Measurements from ENCODE around the gene TMEM203.
A peak's percentile ranks its signal among the peaks of the same experiment; 100 is the strongest.

TMEM203 gene

DNA sequence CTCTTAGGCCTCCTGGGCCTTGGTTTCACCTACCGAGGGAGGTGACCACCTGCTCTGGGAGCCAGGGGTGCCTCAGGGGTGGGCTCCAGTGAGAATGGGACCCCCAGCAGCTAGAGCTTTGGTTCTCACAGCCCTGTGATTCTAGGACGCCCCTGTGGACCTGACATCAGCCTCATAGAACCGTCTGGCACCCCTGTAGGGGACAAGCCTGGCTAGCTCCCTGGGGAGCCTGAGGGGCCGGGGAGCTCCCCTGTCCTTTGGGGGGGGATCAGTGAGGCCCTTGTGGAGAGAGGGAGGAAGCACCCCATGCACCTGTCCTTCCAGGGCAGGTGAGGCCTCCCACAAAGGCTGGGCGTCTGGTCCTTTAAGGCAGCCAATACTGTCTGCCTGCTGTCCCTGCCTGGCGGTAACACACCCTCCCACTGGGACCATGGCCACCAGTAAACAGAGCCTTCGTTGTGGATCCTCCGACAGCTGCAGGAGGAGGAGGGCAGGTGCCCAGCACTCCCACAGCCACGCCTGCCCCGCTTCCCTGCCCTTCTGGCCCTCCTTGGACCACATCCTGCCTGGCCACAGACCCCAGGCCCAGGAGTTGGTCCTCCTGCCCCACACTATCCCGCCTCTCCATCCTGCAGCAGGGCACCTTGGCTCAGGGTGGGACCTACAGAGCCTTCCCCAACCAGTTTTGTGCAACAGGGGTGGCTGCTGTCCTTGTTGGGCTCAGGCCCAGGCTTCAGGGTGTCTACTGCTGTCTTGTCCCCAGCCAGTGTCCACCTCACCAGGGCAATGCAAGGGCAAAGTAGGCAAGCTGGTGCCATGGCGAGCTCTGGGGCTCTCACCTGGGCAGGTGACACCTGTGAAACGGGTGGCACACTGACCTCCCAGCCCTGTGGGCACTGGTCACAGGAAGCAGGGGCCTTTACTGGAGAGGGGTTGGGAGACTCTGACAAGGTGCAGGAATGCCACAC, 32.6 kb upstream of the TMEM203 start:
- Mint-ChIP-seq H3K9me3 (no peaks in the 10 kb centered on the region), H3K27me3 (peaks cover 8% of the 10 kb centered on the region), H3K4me1 (peaks cover 16% of the 10 kb centered on the region), H3K27ac (ENCODE audit: low read depth) (no peak overlapping the region), H3K4me3 (no peak overlapping the region), H3K36me3 (ENCODE audit: insufficient read depth) (peaks cover 20% of the 10 kb centered on the region)
- no peak for DNase-seq (ENCODE audit: low spot score in 2 of 2)
- ATAC-seq (replicated peaks; ENCODE audit: extremely low read depth, poor library complexity, severe bottlenecking), result no peak

DNA sequence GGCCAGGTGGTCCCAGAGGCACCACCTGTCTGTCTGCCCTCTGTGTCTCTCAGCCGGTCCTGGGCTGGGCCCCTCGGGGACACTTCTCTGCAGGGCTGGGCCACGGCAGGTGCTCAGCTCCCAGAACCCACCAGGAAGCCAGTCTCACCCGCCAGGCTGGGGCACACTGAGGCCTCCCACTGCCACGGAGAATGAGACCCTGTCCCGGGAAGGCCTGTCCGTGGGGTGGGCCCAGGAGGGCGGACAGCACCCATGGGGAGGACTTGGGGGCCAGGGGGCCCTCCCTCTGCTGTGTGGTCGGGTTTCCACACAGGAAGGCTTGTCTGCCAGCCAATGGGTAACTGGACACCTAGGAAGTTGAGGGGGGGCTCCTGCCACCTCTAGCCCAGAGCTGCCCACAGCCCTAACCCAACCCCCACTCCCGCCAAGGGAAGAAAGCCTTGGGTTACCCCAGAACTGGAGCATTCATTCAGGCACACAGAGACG, 31.5 kb upstream of the TMEM203 start:
- Mint-ChIP-seq H3K4me3 (no peak overlapping the region), H3K4me1 (peaks cover 6% of the 10 kb centered on the region), H3K27ac (ENCODE audit: low read depth) (no peak overlapping the region), H3K9me3 (no peaks in the 10 kb centered on the region), H3K36me3 (ENCODE audit: insufficient read depth) (peaks cover 10% of the 10 kb centered on the region), H3K27me3 (peaks cover 8% of the 10 kb centered on the region)
- ATAC-seq (replicated peaks; ENCODE audit: extremely low read depth, poor library complexity, severe bottlenecking) (no peak), DNase-seq (ENCODE audit: low spot score in 2 of 2) (no peak)

- H3K4me1 Mint-ChIP-seq, result peaks cover 6% of the 10 kb centered on the region
- no peak overlapping the region for H3K27ac Mint-ChIP-seq (ENCODE audit: low read depth)
- peaks cover 8% of the 10 kb centered on the region for H3K27me3 Mint-ChIP-seq
- peaks cover 8% of the 10 kb centered on the region for H3K36me3 Mint-ChIP-seq (ENCODE audit: insufficient read depth)
- H3K9me3 Mint-ChIP-seq, result no peaks in the 10 kb centered on the region
- H3K4me3 Mint-ChIP-seq, result no peak overlapping the region
- ATAC-seq (replicated peaks; ENCODE audit: extremely low read depth, poor library complexity, severe bottlenecking) (peak; percentile 17), DNase-seq (ENCODE audit: low spot score in 2 of 2) (peak; percentile 79 to 86)
Observed at GRCh38 chr9:137236238-137236935, 30.9 kb upstream of the TMEM203 start.

DNA sequence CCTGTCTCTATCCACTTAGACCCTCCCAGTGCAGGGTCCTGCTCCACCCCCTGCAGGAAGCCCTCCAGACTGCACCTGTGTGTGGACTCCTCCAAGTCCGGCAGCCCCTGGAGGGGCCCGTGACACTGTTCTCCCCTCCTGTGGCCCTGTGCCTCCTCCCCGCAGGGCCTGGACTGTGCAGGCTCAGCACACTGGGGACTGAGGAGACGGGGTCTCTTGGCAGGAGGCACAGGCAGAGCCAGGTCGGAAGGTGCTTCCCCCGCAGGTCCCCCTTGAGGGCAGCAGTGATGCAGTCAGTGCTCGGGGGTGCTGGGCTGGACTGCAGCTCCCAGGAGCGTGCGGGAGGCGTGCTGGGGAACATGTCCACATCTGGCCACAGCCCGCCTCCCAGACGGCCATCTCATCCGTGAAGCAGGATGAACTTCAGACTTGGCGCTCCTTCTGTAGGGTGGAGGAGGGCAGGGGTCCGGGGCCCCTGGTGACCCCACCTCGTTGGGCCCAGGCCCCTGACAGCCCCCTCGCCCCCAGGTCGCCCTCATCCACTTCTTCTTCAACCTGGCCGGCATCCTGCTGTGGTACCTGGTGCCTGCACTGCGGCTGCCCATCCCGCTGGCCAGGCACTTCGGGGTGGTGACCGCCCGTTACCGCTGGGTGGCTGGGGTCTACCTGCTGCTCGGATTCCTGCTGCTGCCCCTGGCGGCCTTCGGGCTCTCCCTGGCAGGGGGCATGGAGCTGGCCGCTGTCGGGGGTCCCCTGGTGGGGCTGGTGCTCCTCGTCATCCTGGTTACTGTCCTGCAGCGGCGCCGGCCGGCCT, 30.2 kb upstream of the TMEM203 start:
- Mint-ChIP-seq H3K4me3 (no peak overlapping the region), H3K9me3 (no peaks in the 10 kb centered on the region), H3K27ac (ENCODE audit: low read depth) (peak overlapping the region; percentile 51), H3K27me3 (peaks cover 8% of the 10 kb centered on the region), H3K4me1 (no peaks in the 10 kb centered on the region), H3K36me3 (ENCODE audit: insufficient read depth) (peaks cover 2% of the 10 kb centered on the region)
- DNase-seq (ENCODE audit: low spot score in 2 of 2), result no peak
- ATAC-seq (replicated peaks; ENCODE audit: extremely low read depth, poor library complexity, severe bottlenecking), result no peak

DNA sequence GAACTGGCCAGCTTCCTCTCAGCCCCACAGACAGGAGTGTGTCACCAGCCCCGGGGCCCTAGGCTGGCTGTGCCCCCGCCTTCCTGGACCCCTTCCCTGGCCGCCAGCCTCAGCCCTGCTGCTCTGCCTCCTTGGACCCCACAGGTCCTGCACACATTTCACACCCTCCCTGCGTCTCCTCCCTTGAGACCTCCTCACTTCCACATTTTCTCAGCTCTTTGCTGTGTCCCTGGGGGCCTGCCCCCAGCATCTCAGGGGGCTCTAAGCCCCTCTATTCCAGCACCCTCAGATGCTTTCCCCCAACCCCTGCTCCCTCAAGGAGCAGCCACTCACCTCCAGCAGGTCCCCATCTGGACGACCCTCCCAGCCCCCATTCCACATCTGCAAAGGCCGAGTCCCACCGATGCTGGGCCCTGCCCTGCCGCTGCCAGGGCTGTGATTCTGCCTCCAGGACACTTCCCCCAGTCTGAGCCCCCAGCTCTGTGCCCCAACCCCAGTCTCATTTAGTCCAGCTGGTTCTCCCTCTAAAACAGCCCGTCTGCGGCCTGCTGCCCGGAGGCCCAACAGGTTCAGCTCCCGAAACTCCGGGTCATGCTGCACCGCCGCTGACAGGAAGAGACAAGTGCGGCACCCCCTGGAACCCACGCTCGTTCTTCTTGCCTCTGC, 29.4 kb upstream of the TMEM203 start:
- Mint-ChIP-seq H3K36me3 (ENCODE audit: insufficient read depth) (no peaks in the 10 kb centered on the region), H3K4me3 (no peak overlapping the region), H3K27me3 (peaks cover 8% of the 10 kb centered on the region), H3K4me1 (no peaks in the 10 kb centered on the region), H3K27ac (ENCODE audit: low read depth) (peak overlapping the region; percentile 51), H3K9me3 (no peaks in the 10 kb centered on the region)
- DNase-seq (ENCODE audit: low spot score in 2 of 2) (no peak), ATAC-seq (replicated peaks; ENCODE audit: extremely low read depth, poor library complexity, severe bottlenecking) (no peak)

DNA sequence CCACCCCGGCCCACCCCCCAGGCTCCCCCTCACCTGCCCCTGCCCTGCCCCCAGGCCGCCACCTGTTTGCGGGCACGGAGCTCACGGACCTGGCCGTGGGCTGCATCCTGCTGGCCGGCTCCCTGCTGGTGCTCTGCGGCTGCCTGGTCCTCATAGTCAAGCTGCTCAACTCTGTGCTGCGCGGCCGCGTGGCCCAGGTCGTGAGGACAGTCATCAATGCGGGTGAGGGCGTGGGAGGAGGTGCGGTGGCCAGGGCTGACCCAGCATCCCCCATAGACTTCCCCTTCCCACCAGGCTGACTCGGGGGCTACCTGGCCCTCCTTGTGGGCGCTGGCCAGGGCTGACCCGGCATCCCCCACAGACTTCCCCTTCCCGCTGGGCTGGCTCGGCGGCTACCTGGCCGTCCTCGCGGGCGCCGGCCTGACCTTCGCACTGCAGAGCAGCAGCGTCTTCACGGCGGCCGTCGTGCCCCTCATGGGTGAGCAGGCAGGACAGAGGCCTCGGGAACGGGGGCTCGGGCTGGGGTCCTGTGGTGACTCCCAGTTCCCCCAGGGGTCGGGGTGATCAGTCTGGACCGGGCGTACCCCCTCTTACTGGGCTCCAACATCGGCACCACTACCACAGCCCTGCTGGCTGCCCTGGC, 28.7 kb upstream of the TMEM203 start:
- DNase-seq (ENCODE audit: low spot score in 2 of 2) (no peak), ATAC-seq (replicated peaks; ENCODE audit: extremely low read depth, poor library complexity, severe bottlenecking) (no peak)
- peaks cover 8% of the 10 kb centered on the region for H3K27me3 Mint-ChIP-seq
- H3K9me3 Mint-ChIP-seq, result no peaks in the 10 kb centered on the region
- H3K27ac Mint-ChIP-seq (ENCODE audit: low read depth), result no peak overlapping the region
- no peaks in the 10 kb centered on the region for H3K36me3 Mint-ChIP-seq (ENCODE audit: insufficient read depth)
- H3K4me3 Mint-ChIP-seq, result no peak overlapping the region
- H3K4me1 Mint-ChIP-seq, result no peaks in the 10 kb centered on the region

DNA sequence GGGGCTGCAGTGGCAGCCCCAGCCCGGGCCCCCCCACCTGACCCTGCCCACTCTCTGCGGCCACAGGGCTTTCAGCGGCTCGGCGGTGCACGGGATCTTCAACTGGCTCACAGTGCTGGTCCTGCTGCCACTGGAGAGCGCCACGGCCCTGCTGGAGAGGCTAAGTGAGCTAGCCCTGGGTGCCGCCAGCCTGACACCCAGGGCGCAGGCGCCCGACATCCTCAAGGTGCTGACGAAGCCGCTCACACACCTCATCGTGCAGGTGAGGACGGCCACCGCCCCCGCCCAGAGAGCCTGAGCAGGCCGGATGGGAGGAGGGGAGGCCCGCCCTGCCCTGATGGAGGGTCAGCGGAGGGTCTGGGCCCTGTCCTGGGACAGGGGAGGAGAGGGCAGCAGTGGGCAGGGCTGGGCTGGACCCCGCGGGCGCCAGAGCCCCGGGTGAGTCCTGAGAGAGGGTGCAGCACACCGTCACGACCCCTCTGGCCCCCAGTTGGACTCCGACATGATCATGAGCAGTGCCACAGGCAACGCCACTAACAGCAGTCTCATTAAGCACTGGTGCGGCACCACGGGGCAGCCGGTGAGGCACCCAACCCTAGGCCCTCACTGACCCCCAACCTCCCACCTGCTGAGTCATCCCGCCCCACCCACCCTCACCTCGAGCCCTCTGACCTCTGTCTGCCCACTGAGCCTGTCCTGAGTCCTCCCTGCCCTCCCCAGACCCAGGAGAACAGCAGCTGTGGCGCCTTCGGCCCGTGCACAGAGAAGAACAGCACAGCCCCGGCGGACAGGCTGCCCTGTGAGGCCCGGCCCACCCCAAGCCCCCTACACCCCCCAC, 27.9 kb upstream of the TMEM203 start:
- Mint-ChIP-seq H3K27me3 (peaks cover 8% of the 10 kb centered on the region), H3K4me1 (no peaks in the 10 kb centered on the region), H3K36me3 (ENCODE audit: insufficient read depth) (no peaks in the 10 kb centered on the region), H3K9me3 (no peaks in the 10 kb centered on the region), H3K4me3 (no peak overlapping the region), H3K27ac (ENCODE audit: low read depth) (no peak overlapping the region)
- DNase-seq (ENCODE audit: low spot score in 2 of 2), result no peak
- no peak for ATAC-seq (replicated peaks; ENCODE audit: extremely low read depth, poor library complexity, severe bottlenecking)

GRCh38 chr9:137232510-137232909, 27.1 kb upstream of the TMEM203 start:
- Mint-ChIP-seq H3K36me3 (ENCODE audit: insufficient read depth) (peaks cover 1% of the 10 kb centered on the region), H3K9me3 (no peaks in the 10 kb centered on the region), H3K27me3 (peaks cover 13% of the 10 kb centered on the region), H3K4me3 (no peak overlapping the region), H3K27ac (ENCODE audit: low read depth) (no peak overlapping the region), H3K4me1 (peaks cover 4% of the 10 kb centered on the region)
- DNase-seq (ENCODE audit: low spot score in 2 of 2) (no peak), ATAC-seq (replicated peaks; ENCODE audit: extremely low read depth, poor library complexity, severe bottlenecking) (no peak)

GRCh38 chr9:137232101-137232500, 26.7 kb upstream of the TMEM203 start:
- Mint-ChIP-seq H3K4me1 (peaks cover 6% of the 10 kb centered on the region), H3K27ac (ENCODE audit: low read depth) (no peak overlapping the region), H3K36me3 (ENCODE audit: insufficient read depth) (peaks cover 1% of the 10 kb centered on the region), H3K9me3 (no peaks in the 10 kb centered on the region), H3K27me3 (peaks cover 17% of the 10 kb centered on the region), H3K4me3 (no peak overlapping the region)
- ATAC-seq (replicated peaks; ENCODE audit: extremely low read depth, poor library complexity, severe bottlenecking), result no peak
- no peak for DNase-seq (ENCODE audit: low spot score in 2 of 2)

GRCh38 chr9:137231372-137232039, 26.1 kb upstream of the TMEM203 start:
- Mint-ChIP-seq H3K27ac (ENCODE audit: low read depth) (no peak overlapping the region), H3K27me3 (peaks cover 17% of the 10 kb centered on the region), H3K4me3 (no peak overlapping the region), H3K9me3 (no peaks in the 10 kb centered on the region), H3K36me3 (ENCODE audit: insufficient read depth) (peaks cover 1% of the 10 kb centered on the region), H3K4me1 (peaks cover 6% of the 10 kb centered on the region)
- no peak for ATAC-seq (replicated peaks; ENCODE audit: extremely low read depth, poor library complexity, severe bottlenecking)
- DNase-seq (ENCODE audit: low spot score in 2 of 2), result no peak

All from central memory CD8-positive, alpha-beta T cell (primary cell).